ENCODE data around the gene XXYLT1.

Gene XXYLT1

GRCh38 chr3:195154793-195155535 is 116.0 kb downstream of the XXYLT1 start:
- no peaks in the 10 kb centered on the region for H3K9me3 ChIP-seq (ENCODE audit: low read length)
- no peak overlapping the region for H2AFZ ChIP-seq (ENCODE audit: low read length)
- no peak overlapping the region for H3K4me3 ChIP-seq (ENCODE audit: low read depth, low read length, poor library complexity, severe bottlenecking)

GRCh38 chr3:195154111-195154791 is 116.7 kb downstream of the XXYLT1 start:
- no peaks in the 10 kb centered on the region for H3K9me2 ChIP-seq (ENCODE audit: low read depth, low read length)
- H3F3A ChIP-seq (ENCODE audit: insufficient read depth, low read length) = no peaks in the 10 kb centered on the region
- no peaks in the 10 kb centered on the region for H3K79me2 ChIP-seq (ENCODE audit: insufficient read depth, low read length)
- H3K9ac ChIP-seq (ENCODE audit: low read length) = no peak overlapping the region
- no peak overlapping the region for H2AFZ ChIP-seq (ENCODE audit: low read length)
- TF ChIP-seq CTCF (IDR thresholded peaks at IDR 0.05; ENCODE audit: low read length) (no peak), EZH2 (IDR thresholded peaks at IDR 0.05; ENCODE audit: borderline replicate concordance, low read length) (no peak)
- peaks cover 20% of the 10 kb centered on the region for H3K4me1 ChIP-seq (ENCODE audit: insufficient read depth, low read length, severe bottlenecking)
- no peak overlapping the region for H3K4me2 ChIP-seq (ENCODE audit: low read length)
- no peak overlapping the region for H3K4me3 ChIP-seq (ENCODE audit: low read depth, low read length, poor library complexity, severe bottlenecking)
- no peaks in the 10 kb centered on the region for H3K9me3 ChIP-seq (ENCODE audit: low read length)
- H3K27me3 ChIP-seq (ENCODE audit: insufficient read depth, low read length) = no peaks in the 10 kb centered on the region
- no peaks in the 10 kb centered on the region for H4K20me1 ChIP-seq (ENCODE audit: insufficient read depth, low read length)
- no peak overlapping the region for H3K27ac ChIP-seq (ENCODE audit: low read depth, low read length, poor library complexity, severe bottlenecking)
- H3K36me3 ChIP-seq (ENCODE audit: insufficient read depth, low read length) = no peaks in the 10 kb centered on the region; the same call in 1 of the 2 replicates

More at GRCh38 chr3:195154793-195155535, 116.0 kb downstream of the XXYLT1 start:
- Histone ChIP-seq H3K4me1 (ENCODE audit: insufficient read depth, low read length, severe bottlenecking) (peaks cover 20% of the 10 kb centered on the region), H3K27ac (ENCODE audit: low read depth, low read length, poor library complexity, severe bottlenecking) (no peak overlapping the region), H3F3A (ENCODE audit: insufficient read depth, low read length) (no peaks in the 10 kb centered on the region), H3K36me3 (ENCODE audit: insufficient read depth, low read length) (no peaks in the 10 kb centered on the region; the same call in 1 of the 2 replicates), H4K20me1 (ENCODE audit: insufficient read depth, low read length) (no peaks in the 10 kb centered on the region), H3K27me3 (ENCODE audit: insufficient read depth, low read length) (no peaks in the 10 kb centered on the region), H3K9ac (ENCODE audit: low read length) (no peak overlapping the region), H3K4me2 (ENCODE audit: low read length) (no peak overlapping the region), H3K9me2 (ENCODE audit: low read depth, low read length) (no peaks in the 10 kb centered on the region), H3K79me2 (ENCODE audit: insufficient read depth, low read length) (no peaks in the 10 kb centered on the region)
- TF ChIP-seq CTCF (IDR thresholded peaks at IDR 0.05; ENCODE audit: low read length) (no peak), EZH2 (IDR thresholded peaks at IDR 0.05; ENCODE audit: borderline replicate concordance, low read length) (no peak)

GRCh38 chr3:195153653-195154052 is 117.3 kb downstream of the XXYLT1 start:
- Histone ChIP-seq H4K20me1 (ENCODE audit: insufficient read depth, low read length) (no peaks in the 10 kb centered on the region), H3F3A (ENCODE audit: insufficient read depth, low read length) (no peaks in the 10 kb centered on the region), H3K9me2 (ENCODE audit: low read depth, low read length) (no peaks in the 10 kb centered on the region), H3K4me2 (ENCODE audit: low read length) (no peak overlapping the region), H3K27ac (ENCODE audit: low read depth, low read length, poor library complexity, severe bottlenecking) (no peak overlapping the region), H3K79me2 (ENCODE audit: insufficient read depth, low read length) (no peaks in the 10 kb centered on the region), H3K4me3 (ENCODE audit: low read depth, low read length, poor library complexity, severe bottlenecking) (no peak overlapping the region), H3K4me1 (ENCODE audit: insufficient read depth, low read length, severe bottlenecking) (peaks cover 20% of the 10 kb centered on the region), H3K9ac (ENCODE audit: low read length) (no peak overlapping the region), H3K9me3 (ENCODE audit: low read length) (no peaks in the 10 kb centered on the region), H3K27me3 (ENCODE audit: insufficient read depth, low read length) (no peaks in the 10 kb centered on the region), H2AFZ (ENCODE audit: low read length) (no peak overlapping the region), H3K36me3 (ENCODE audit: insufficient read depth, low read length) (no peaks in the 10 kb centered on the region; the same call in 1 of the 2 replicates)
- TF ChIP-seq CTCF (IDR thresholded peaks at IDR 0.05; ENCODE audit: low read length) (no peak), EZH2 (IDR thresholded peaks at IDR 0.05; ENCODE audit: borderline replicate concordance, low read length) (no peak)
